Activated B cell treated with CpG ODN at 0.5 μM for 24 hours (primary cell): ENCODE results near the gene ZNF550. TPM values are rescaled to one million over a fixed set of nuclear protein-coding genes. Genes with fewer than 3 reads are reported as not detected.
"Not testable (repeated sequence)": the region's sequence is repeated elsewhere in the genome, so short reads cannot be mapped to it uniquely, and the experiment has no call there.

Source experiments
- ATAC-seq: fragments of 200-7000 bp; cut with Tn5 transposase; one replicate; pipeline ENCODE4 v1.10.0; 2021; ENCODE audit warnings: low read depth, mild to moderate bottlenecking, moderate library complexity
- CTCF ChIA-PET: fragments of 350-600 bp; sonication (Branson Sonifier 250); formaldehyde crosslinking; loops from one replicate; lab custom pipeline; 2021; ENCODE audit warnings: antibody characterized with exemption; lab: Charles Lee
- POLR2A ChIA-PET: fragments of 350-600 bp; sonication (Branson Sonifier 250); formaldehyde crosslinking; loops from one replicate; lab custom pipeline; 2021; ENCODE audit warnings: antibody characterized with exemption; lab: Charles Lee
- DNase-seq: peaks from one replicate; pipeline ENCODE4 v3.0.0; 2022
- H3K27ac Mint-ChIP-seq: one replicate; pipeline ENCODE4 v1.8.0; 2020; ENCODE audit warnings: mixed read lengths
- H3K27me3 Mint-ChIP-seq: one replicate; pipeline ENCODE4 v1.8.0; 2021; ENCODE audit warnings: mixed read lengths
- H3K36me3 Mint-ChIP-seq: one replicate; pipeline ENCODE4 v1.8.0; 2021; ENCODE audit warnings: low read depth, mixed read lengths
- H3K4me1 Mint-ChIP-seq: one replicate; pipeline ENCODE4 v1.8.0; 2021; ENCODE audit warnings: mixed read lengths
- H3K4me3 Mint-ChIP-seq: one replicate; pipeline ENCODE4 v1.8.0; 2020; ENCODE audit warnings: mild to moderate bottlenecking, mixed read lengths
- H3K9me3 Mint-ChIP-seq: one replicate; pipeline ENCODE4 v1.8.0; 2020; ENCODE audit warnings: mixed read lengths
- intact Hi-C: fragments of 100-400 bp; cut with micrococcal nuclease; formaldehyde crosslinking; loops from one replicate; pipeline ENCODE4 v1.15.1; 2024
- total RNA-seq: library from RNA; stranded (reverse); gene quantifications from 2 replicates; pipeline ENCODE4 v1.2.3, GENCODE V29; 2022
- TF ChIP-seq, protein P1 (sequence below): fragments of 200-600 bp; IDR thresholded peaks from one replicate; pipeline ENCODE4 v1.8.0; 2022; ENCODE audit warnings: antibody characterized with exemption, mild to moderate bottlenecking

Gene ZNF550
- total RNA-seq, 1 donor from 2014 or later = 18.7 TPM

DNA sequence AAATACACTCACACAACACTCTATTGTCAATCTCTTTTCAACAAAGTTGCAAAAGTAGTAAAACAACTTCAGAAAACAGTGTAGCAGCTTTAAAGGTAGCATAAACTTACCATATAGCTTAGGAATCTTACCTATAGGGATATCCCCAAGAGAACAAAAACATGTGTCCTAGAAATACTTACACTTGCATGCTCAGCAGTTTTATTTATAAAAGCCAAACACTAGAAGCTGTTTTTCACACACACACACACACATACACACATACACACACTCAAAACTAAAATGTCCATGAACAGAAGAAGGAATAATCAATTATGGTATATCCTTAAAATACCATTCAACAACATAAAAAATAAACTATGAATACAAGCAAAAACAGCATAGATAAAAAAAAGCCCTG lies 48.2 kb downstream of the ZNF550 start:
- H3K9me3 Mint-ChIP-seq = peaks cover 48% of the 10 kb centered on the region
- ATAC-seq (no peak), DNase-seq (no peak)
- H3K36me3 Mint-ChIP-seq = peaks cover 78% of the 10 kb centered on the region
- CTCF ChIA-PET = no interaction called here
- no peak overlapping the region for H3K4me3 Mint-ChIP-seq
- H3K27me3 Mint-ChIP-seq = no peaks in the 10 kb centered on the region
- TF ChIP-seq, protein P1, sequence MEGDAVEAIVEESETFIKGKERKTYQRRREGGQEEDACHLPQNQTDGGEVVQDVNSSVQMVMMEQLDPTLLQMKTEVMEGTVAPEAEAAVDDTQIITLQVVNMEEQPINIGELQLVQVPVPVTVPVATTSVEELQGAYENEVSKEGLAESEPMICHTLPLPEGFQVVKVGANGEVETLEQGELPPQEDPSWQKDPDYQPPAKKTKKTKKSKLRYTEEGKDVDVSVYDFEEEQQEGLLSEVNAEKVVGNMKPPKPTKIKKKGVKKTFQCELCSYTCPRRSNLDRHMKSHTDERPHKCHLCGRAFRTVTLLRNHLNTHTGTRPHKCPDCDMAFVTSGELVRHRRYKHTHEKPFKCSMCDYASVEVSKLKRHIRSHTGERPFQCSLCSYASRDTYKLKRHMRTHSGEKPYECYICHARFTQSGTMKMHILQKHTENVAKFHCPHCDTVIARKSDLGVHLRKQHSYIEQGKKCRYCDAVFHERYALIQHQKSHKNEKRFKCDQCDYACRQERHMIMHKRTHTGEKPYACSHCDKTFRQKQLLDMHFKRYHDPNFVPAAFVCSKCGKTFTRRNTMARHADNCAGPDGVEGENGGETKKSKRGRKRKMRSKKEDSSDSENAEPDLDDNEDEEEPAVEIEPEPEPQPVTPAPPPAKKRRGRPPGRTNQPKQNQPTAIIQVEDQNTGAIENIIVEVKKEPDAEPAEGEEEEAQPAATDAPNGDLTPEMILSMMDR = no peak
- intact Hi-C loops = no loop called here
- H3K27ac Mint-ChIP-seq = no peak overlapping the region
- H3K4me1 Mint-ChIP-seq = no peaks in the 10 kb centered on the region
- POLR2A ChIA-PET = interaction anchor here (0.6 kb wide), 1 partner anchor 493 kb away, joined by 3 read pairs; no protein-coding TSS in a partner anchor

DNA sequence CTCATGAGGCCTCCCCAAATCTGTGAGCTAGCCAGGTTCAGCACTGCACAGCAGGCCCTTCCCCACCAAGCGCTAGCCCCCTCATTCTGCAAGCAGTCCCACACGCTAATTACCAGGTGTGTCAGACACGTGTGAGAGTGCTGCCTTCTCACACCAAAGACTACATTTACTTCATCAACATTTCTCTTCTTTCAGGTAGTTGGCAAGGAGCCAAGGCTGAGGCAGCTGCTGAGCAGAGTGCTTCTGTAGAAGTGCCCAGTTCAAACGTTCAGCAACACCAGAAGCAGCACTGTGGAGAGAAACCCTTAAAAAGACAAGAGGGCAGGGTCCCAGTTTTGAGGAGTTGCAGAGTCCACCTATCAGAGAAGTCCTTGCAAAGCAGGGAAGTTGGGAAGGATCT lies 53.5 kb downstream of the ZNF550 start:
- Mint-ChIP-seq H3K9me3 (peaks cover 45% of the 10 kb centered on the region), H3K4me1 (peaks cover 11% of the 10 kb centered on the region), H3K36me3 (peaks cover 85% of the 10 kb centered on the region), H3K27ac (no peak overlapping the region), H3K27me3 (no peaks in the 10 kb centered on the region), H3K4me3 (no peak overlapping the region)
- ATAC-seq (no peak), DNase-seq (no peak)
- ChIA-PET POLR2A (no interaction called here), CTCF (no interaction called here)
- TF ChIP-seq, protein P1 = no peak
- intact Hi-C loops = no loop called here

DNA sequence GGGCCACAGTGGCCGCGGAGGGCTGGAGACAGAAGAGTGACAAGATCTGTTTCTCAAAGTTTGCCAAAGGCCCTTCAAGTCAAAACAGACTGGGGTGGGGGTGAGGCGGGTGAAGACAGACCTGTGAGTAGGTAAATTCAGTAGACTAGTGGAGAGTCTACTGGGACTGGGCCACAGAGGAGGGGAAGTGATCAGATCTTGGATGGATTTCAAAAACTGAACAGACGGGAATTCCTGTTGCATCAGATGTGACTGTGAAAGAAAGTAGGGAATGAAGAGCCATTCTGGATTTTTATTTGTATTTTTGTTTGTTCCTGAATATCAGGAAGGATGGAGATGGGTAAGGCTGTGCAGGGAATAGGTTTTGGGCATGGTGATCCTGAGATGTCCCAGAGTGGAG lies 59.3 kb downstream of the ZNF550 start:
- H3K4me1 Mint-ChIP-seq = peaks cover 22% of the 10 kb centered on the region
- H3K9me3 Mint-ChIP-seq = peaks cover 29% of the 10 kb centered on the region
- ATAC-seq, DNase-seq, intact Hi-C loops, H3K27me3 Mint-ChIP-seq, CTCF ChIA-PET: not testable (repeated sequence)
- peaks cover 48% of the 10 kb centered on the region for H3K36me3 Mint-ChIP-seq
- POLR2A ChIA-PET = interaction anchor here (0.6 to 1.4 kb wide), 6 partner anchors 13 to 209 kb away, joined by 3 to 8 read pairs (median 4); partner anchors contain the start of genes ZNF154, ZNF419, ZNF543 and ZNF772
- peak overlapping the region; percentile 76 for H3K4me3 Mint-ChIP-seq
- peak overlapping the region; percentile 26 for H3K27ac Mint-ChIP-seq

DNA sequence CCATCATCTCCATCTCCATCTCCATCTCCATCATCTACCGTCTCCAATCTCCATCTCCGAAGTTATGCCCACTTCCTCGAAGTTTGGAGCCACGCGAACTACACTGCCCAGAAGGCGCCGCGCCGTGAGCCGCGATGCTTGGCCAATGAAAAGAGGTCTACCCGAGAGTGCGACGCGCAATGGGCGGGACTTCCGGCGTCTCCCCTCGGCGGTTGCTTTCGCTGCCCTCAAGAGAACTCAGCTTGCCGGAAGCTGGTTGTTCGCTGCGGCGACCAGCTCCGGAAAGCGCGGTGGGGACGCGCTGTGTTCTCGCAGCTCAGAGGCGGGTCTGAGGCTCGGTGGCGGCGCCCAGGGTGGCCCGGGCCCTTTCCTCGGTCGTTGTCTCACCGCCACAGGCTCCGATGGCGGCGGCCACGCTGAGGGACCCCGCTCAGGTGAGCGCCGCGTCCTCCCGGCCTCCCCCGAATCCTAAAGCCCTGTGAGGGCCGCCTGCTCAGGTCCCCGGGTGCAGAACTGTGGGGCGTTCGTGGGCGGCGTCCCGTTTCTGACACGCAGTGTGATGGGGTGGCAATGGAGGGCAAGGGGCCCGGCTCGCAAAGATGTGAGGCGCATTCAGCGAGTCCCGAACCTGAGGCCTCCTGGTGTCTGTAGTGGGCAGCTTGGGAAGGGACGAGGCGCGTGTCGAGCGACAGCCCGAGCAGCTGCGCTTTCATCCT lies 59.8 kb downstream of the ZNF550 start, which contains the start of gene ZNF773:
Gene ZNF773, plus strand, starts transcription at position 259 of the 716 bp plus-strand sequence. Its CDS starts 143 bp downstream, at position 402.
- peak within 1 kb of the TSS; percentile 76 for H3K4me3 Mint-ChIP-seq
- CTCF ChIA-PET, H3K27me3 Mint-ChIP-seq: not testable (repeated sequence)
- intact Hi-C loops = loop anchor here (1.0 to 2.0 kb wide), 6 partner anchors 13 to 137 kb away; partner anchors contain the start of genes TRAPPC2B, ZNF419, ZNF547 and ZNF548
- peak; percentile 91 for DNase-seq
- peaks cover 48% of the 10 kb centered on the region for H3K36me3 Mint-ChIP-seq
- H3K27ac Mint-ChIP-seq = peak within 1 kb of the TSS; percentile 83
- peak; percentile 99 for ATAC-seq
- peaks cover 22% of the 10 kb centered on the region for H3K4me1 Mint-ChIP-seq
- peaks cover 26% of the 10 kb centered on the region for H3K9me3 Mint-ChIP-seq
- POLR2A ChIA-PET = interaction anchor here (0.5 to 1.4 kb wide), 9 partner anchors 13 to 650 kb away, joined by 3 to 8 read pairs (median 4); partner anchors contain the start of genes ZNF134, ZNF154, ZNF329 and ZNF419

DNA sequence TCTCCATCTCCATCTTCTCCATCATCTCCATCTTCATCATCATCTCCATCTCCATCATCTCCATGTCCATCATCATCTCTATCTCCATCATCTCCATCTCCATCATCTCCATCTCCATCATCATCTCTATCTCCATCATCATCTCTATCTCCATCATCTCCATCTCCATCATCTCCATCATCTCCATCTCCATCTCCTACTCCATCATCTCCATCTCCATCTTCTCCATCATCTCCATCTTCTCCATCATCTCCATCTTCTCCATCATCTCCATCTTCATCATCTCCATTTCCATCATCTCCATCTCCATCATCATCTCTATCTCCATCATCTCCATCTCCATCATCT lies 60.4 kb downstream of the ZNF550 start:
- DNase-seq, CTCF ChIA-PET, ATAC-seq, H3K27me3 Mint-ChIP-seq: not testable (repeated sequence)
- H3K4me3 Mint-ChIP-seq = peak overlapping the region; percentile 76
- H3K4me1 Mint-ChIP-seq = peaks cover 22% of the 10 kb centered on the region
- peaks cover 48% of the 10 kb centered on the region for H3K36me3 Mint-ChIP-seq
- intact Hi-C loops = loop anchor here (1.0 to 2.0 kb wide), 6 partner anchors 12 to 136 kb away; partner anchors contain the start of genes TRAPPC2B, ZNF419, ZNF547 and ZNF548
- H3K27ac Mint-ChIP-seq = peak overlapping the region; percentile 83
- H3K9me3 Mint-ChIP-seq = peaks cover 27% of the 10 kb centered on the region
- POLR2A ChIA-PET = interaction anchor here (0.5 to 1.4 kb wide), 7 partner anchors 12 to 651 kb away, joined by 3 to 8 read pairs (median 4); partner anchors contain the start of genes ZNF134, ZNF154, ZNF329 and ZNF419

DNA sequence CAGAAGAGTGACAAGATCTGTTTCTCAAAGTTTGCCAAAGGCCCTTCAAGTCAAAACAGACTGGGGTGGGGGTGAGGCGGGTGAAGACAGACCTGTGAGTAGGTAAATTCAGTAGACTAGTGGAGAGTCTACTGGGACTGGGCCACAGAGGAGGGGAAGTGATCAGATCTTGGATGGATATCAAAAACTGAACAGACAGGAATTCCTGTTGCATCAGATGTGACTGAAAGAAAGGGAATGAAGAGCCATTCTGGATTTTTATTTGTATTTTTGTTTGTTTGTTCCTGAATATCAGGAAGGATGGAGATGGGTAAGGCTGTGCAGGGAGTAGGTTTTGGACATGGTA lies 71.4 kb downstream of the ZNF550 start:
- peaks cover 13% of the 10 kb centered on the region for H3K4me1 Mint-ChIP-seq
- H3K36me3 Mint-ChIP-seq = peaks cover 42% of the 10 kb centered on the region

DNA sequence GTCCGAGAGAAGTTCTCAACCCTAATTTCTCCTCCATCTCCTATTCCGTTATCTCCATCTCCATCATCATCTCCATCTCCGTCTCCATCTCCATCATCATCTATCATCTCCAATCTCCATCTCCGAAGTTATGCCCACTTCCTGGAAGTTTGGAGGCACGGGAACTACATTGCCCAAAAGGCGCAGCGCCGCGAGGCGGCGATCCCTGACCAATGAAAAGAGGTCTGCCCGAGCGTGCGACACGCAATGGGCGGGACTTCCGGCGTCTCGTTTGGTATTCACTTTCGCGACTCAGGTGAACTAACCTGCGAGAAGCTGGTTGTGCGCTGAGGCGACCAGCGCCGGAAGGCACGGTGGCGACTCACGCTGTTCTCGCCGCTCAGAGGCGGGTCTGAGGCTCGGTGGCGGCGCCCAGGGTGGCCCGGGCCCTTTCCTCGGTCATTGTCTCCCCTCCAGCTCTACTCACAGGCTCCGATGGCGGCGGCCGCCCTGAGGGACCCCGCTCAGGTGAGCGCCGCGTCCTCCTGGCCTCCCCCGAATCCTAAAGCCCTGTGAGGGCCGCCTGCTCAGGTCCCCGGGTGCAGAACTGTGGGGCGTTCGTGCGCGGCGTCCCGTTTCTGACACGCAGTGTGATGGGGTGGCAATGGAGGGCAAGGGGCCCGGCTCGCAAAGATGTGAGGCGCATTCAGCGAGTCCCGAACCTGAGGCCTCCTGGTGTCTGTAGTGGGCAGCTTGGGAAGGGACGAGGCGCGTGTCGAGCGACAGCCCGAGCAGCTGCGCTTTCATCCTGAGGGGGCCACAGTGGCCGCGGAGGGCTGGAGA lies 72.0 kb downstream of the ZNF550 start, which contains the start of gene ZNF419:
Gene ZNF419, plus strand, starts transcription at position 274 of the 822 bp plus-strand sequence. Its CDS starts 201 bp downstream, at position 475.
- peak within 1 kb of the TSS; percentile 65 for H3K27ac Mint-ChIP-seq
- ATAC-seq (peak; percentile 98), DNase-seq (peak; percentile 88)
- H3K27me3 Mint-ChIP-seq, CTCF ChIA-PET: not testable (repeated sequence)
- H3K36me3 Mint-ChIP-seq = peaks cover 36% of the 10 kb centered on the region
- H3K9me3 Mint-ChIP-seq = peaks cover 11% of the 10 kb centered on the region
- peaks cover 13% of the 10 kb centered on the region for H3K4me1 Mint-ChIP-seq
- intact Hi-C loops = loop anchor here (1.0 to 5.0 kb wide), 8 partner anchors 10 to 460 kb away; partner anchors contain the start of genes ZNF17, ZNF211, ZNF256 and ZNF416
- POLR2A ChIA-PET = interaction anchor here (1.0 to 1.7 kb wide), 4 partner anchors 9 to 429 kb away, joined by 3 to 8 read pairs (median 4); partner anchors contain the start of genes ZNF417, ZNF772 and ZNF773
- H3K4me3 Mint-ChIP-seq = peak within 1 kb of the TSS; percentile 70

More for the DNA sequence above, 71.4 kb downstream of the ZNF550 start:
- H3K27ac Mint-ChIP-seq, H3K27me3 Mint-ChIP-seq, ATAC-seq, DNase-seq, CTCF ChIA-PET: not testable (repeated sequence)
- Mint-ChIP-seq H3K9me3 (peaks cover 14% of the 10 kb centered on the region), H3K4me3 (peak overlapping the region; percentile 70)
- POLR2A ChIA-PET = interaction anchor here (1.1 kb wide), 1 partner anchor 11 kb away, joined by 6 read pairs; the partner anchor contains the start of gene ZNF772
- intact Hi-C loops = loop anchor here (5.0 kb wide), 1 partner anchor 459 kb away; the partner anchor contains the start of gene ZNF256
